Endodermal cell (in vitro differentiated cells): ENCODE results near the gene RFC1. TPM values are rescaled to one million over a fixed set of nuclear protein-coding genes. Genes with fewer than 3 reads are reported as not detected.
"Not testable (repeated sequence)": the region's sequence is repeated elsewhere in the genome, so short reads cannot be mapped to it uniquely, and the experiment has no call there.

Source experiments
- DNase-seq: peaks from one replicate; pipeline ENCODE4 v3.0.0-alpha.2; 2017
- H3K27ac ChIP-seq: 2 replicates; pipeline ENCODE4 v1.5.1; 2013; ENCODE audit warnings: mild to moderate bottlenecking, low read depth, low read length, moderate library complexity
- H3K27me3 ChIP-seq: 2 replicates; pipeline ENCODE4 v1.6.1; 2013; ENCODE audit warnings: mild to moderate bottlenecking, low read length, moderate library complexity; ENCODE audit not compliant: insufficient read depth, control insufficient read depth, poor library complexity, severe bottlenecking
- H3K36me3 ChIP-seq: 2 replicates; pipeline ENCODE4 v1.7.0; 2013; ENCODE audit warnings: mild to moderate bottlenecking, low read length, moderate library complexity; ENCODE audit not compliant: control insufficient read depth, insufficient read depth
- H3K4me1 ChIP-seq: one replicate; pipeline ENCODE4 v1.7.0; 2013; ENCODE audit warnings: low read length; ENCODE audit not compliant: control insufficient read depth, insufficient read depth
- H3K4me3 ChIP-seq: 2 replicates; pipeline ENCODE4 v1.5.1; 2013; ENCODE audit warnings: mild to moderate bottlenecking, low read length, moderate library complexity
- H3K9ac ChIP-seq: 2 replicates; pipeline ENCODE4 v1.6.1; 2013; ENCODE audit warnings: mild to moderate bottlenecking, low read length, moderate library complexity; ENCODE audit not compliant: poor library complexity, severe bottlenecking; ENCODE audit errors: extremely low read depth
- H3K9me3 ChIP-seq: 2 replicates; pipeline ENCODE4 v1.6.1; 2013; ENCODE audit warnings: mild to moderate bottlenecking, low read length, moderate library complexity; ENCODE audit not compliant: control insufficient read depth
- H3K27ac Mint-ChIP-seq: 2 replicates; pipeline ENCODE4 v1.8.0; 2020; ENCODE audit warnings: mixed read lengths
- H3K27me3 Mint-ChIP-seq: 2 replicates; pipeline ENCODE4 v1.8.0; 2021; ENCODE audit warnings: mild to moderate bottlenecking, mixed read lengths; ENCODE audit not compliant: insufficient read depth
- H3K36me3 Mint-ChIP-seq: 2 replicates; pipeline ENCODE4 v1.8.0; 2020; ENCODE audit warnings: low read depth, mixed read lengths
- H3K4me1 Mint-ChIP-seq: 2 replicates; pipeline ENCODE4 v1.8.0; 2020; ENCODE audit warnings: mixed read lengths
- H3K4me3 Mint-ChIP-seq: 2 replicates; pipeline ENCODE4 v1.8.0; 2020; ENCODE audit warnings: mild to moderate bottlenecking, moderate library complexity, mixed read lengths
- H3K9me3 Mint-ChIP-seq: 2 replicates; pipeline ENCODE4 v1.8.0; 2020; ENCODE audit warnings: mild to moderate bottlenecking, mixed read lengths
- CTCF ChIP-seq: fragments of 200-600 bp; sonication (generic); conservative IDR thresholded peaks from 2 replicates; pipeline ENCODE4 v1.5.0; 2021; ENCODE audit warnings: antibody characterized with exemption, mild to moderate bottlenecking
- WGBS, 2 experiments: methylation state at CpG; one replicate each; pipeline versions ENCODE4 v1.1.5 to v1.1.7; 2013; ENCODE audit warnings: missing lambda C conversion rate in 2 of 2, mixed read lengths in 1 of 2; ENCODE audit not compliant: insufficient coverage in 1 of 2, insufficient read length in 1 of 2; 5-methylcytosine and 5-hydroxymethylcytosine counted together
- total RNA-seq, 2 donors: library from RNA; stranded (reverse); fragmentation: NEBNext Ultra II Directional in 1 of 2; extraction: Animal tissue kit (Norgen Biotek cat#: 25700) in 1 of 2; gene quantifications; 2 replicates in 1 of 2; 3 replicates in 1 of 2; pipeline ENCODE4 v1.2.1, GENCODE V29; 2021

The RFC1 gene
- total RNA-seq, 2 donors from 2014 or later: 56.4 to 57.0 TPM

- no peaks in the 10 kb centered on the region for H3K4me1 Mint-ChIP-seq
- H3K27me3 ChIP-seq: no peaks in the 10 kb centered on the region
- H3K4me1 ChIP-seq: no peaks in the 10 kb centered on the region
- DNase-seq: no peak
- no peak for TF ChIP-seq CTCF
- 96 to 100% methylated on average over 3 to 8 of the region's 8 CpGs for WGBS, 2 experiments
- no peaks in the 10 kb centered on the region for H3K9me3 ChIP-seq
- H3K9me3 Mint-ChIP-seq: peaks cover 2% of the 10 kb centered on the region
- no peak overlapping the region for H3K27ac Mint-ChIP-seq
- no peaks in the 10 kb centered on the region for H3K27me3 Mint-ChIP-seq
- peaks cover 71% of the 10 kb centered on the region for H3K36me3 ChIP-seq
- no peak overlapping the region for H3K27ac ChIP-seq
- no peak overlapping the region for H3K4me3 Mint-ChIP-seq
- no peak overlapping the region for H3K9ac ChIP-seq
- no peak overlapping the region for H3K4me3 ChIP-seq
- peaks cover 73% of the 10 kb centered on the region for H3K36me3 Mint-ChIP-seq
Observed at GRCh38 chr4:39295784-39296183, 70.4 kb downstream of the RFC1 start.

- not testable (repeated sequence) for H3K4me3 ChIP-seq, H3K9me3 ChIP-seq, H3K27me3 ChIP-seq, H3K9ac ChIP-seq, H3K4me1 ChIP-seq, DNase-seq, H3K27ac Mint-ChIP-seq, H3K9me3 Mint-ChIP-seq, H3K27ac ChIP-seq, H3K27me3 Mint-ChIP-seq, H3K4me1 Mint-ChIP-seq, H3K4me3 Mint-ChIP-seq
- peaks cover 78% of the 10 kb centered on the region for H3K36me3 ChIP-seq
- peaks cover 59% of the 10 kb centered on the region for H3K36me3 Mint-ChIP-seq
- WGBS, 2 experiments: 74 to 87% methylated on average over 3 to 5 of the region's 5 CpGs
Observed at GRCh38 chr4:39292433-39292832, 73.7 kb downstream of the RFC1 start.

GRCh38 chr4:39291686-39292085 lies 74.5 kb downstream of the RFC1 start:
- no peak overlapping the region for H3K27ac ChIP-seq
- no peaks in the 10 kb centered on the region for H3K9me3 ChIP-seq
- H3K4me1 Mint-ChIP-seq: no peaks in the 10 kb centered on the region
- H3K4me1 ChIP-seq: no peaks in the 10 kb centered on the region
- peaks cover 84% of the 10 kb centered on the region for H3K36me3 ChIP-seq
- H3K27me3 ChIP-seq: no peaks in the 10 kb centered on the region
- 95 to 100% methylated on average over 2 of the region's 2 CpGs for WGBS, 2 experiments
- peaks cover 64% of the 10 kb centered on the region for H3K36me3 Mint-ChIP-seq
- H3K27me3 Mint-ChIP-seq: no peaks in the 10 kb centered on the region
- no peak for DNase-seq
- H3K4me3 Mint-ChIP-seq: no peak overlapping the region
- H3K4me3 ChIP-seq: no peak overlapping the region
- H3K9ac ChIP-seq: no peak overlapping the region
- no peak for TF ChIP-seq CTCF
- H3K9me3 Mint-ChIP-seq: peaks cover 2% of the 10 kb centered on the region
- no peak overlapping the region for H3K27ac Mint-ChIP-seq

DNA sequence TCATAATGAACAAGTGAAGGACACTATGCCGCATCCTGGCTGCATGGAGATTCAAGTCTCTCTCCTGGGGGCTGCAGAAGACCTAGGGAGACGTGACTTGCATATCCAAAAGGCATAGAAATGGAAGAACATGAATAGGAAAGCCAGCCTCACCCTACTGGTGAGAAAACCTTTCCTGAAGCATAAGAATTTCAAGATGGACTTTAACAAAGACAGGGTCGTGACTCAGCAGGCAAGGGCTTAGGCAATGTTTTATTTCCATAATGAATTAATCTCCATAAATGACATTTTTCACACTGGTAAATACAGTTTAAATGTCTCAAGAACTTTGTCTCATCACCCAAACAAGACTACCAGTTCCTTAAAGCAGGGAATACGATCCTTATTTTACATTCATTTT lies 78.9 kb downstream of the RFC1 start:
- Mint-ChIP-seq H3K36me3 (peaks cover 59% of the 10 kb centered on the region), H3K4me3 (no peak overlapping the region), H3K4me1 (no peaks in the 10 kb centered on the region), H3K9me3 (no peaks in the 10 kb centered on the region), H3K27ac (peak overlapping the region; percentile 69), H3K27me3 (no peaks in the 10 kb centered on the region)
- WGBS, 2 experiments: 92% methylated on average over 3 to 4 of the region's 4 CpGs
- H3K27me3 ChIP-seq: no peaks in the 10 kb centered on the region
- H3K4me1 ChIP-seq: no peaks in the 10 kb centered on the region
- peaks cover 78% of the 10 kb centered on the region for H3K36me3 ChIP-seq
- no peak for TF ChIP-seq CTCF
- no peak for DNase-seq
- no peak overlapping the region for H3K27ac ChIP-seq
- H3K4me3 ChIP-seq: no peak overlapping the region
- no peak overlapping the region for H3K9ac ChIP-seq
- no peaks in the 10 kb centered on the region for H3K9me3 ChIP-seq
